Eye (tissue), 1 donor: ENCODE data around the gene RABGAP1L.
A peak's percentile ranks its signal among the peaks of the same experiment; 100 is the strongest.
"Not testable (repeated sequence)": the region's sequence is repeated elsewhere in the genome, so short reads cannot be mapped to it uniquely, and the experiment has no call there.

Source experiments
- DNase-seq: peaks from one replicate; pipeline ENCODE4 v3.0.0-alpha.2; 2015

RABGAP1L gene

DNA sequence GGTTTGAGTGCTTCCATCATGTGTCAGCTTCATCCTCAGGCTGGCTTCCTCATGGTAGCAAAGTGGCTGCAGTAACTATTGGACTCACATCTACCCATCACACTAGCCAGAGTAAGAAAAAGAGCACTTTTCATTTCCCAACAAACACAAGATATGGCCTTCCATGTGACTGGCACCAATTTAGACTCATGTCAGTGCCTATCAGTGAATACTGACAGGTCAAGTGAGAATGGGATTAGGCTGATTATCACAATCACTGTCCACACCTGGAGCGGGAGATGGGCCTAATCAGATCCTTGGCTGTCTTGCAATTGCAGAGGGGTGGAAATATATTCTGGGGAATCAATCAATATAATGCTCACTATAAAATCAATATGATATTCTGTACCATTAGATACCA, 2.9 kb upstream of the RABGAP1L start:
- no peak for DNase-seq

DNA sequence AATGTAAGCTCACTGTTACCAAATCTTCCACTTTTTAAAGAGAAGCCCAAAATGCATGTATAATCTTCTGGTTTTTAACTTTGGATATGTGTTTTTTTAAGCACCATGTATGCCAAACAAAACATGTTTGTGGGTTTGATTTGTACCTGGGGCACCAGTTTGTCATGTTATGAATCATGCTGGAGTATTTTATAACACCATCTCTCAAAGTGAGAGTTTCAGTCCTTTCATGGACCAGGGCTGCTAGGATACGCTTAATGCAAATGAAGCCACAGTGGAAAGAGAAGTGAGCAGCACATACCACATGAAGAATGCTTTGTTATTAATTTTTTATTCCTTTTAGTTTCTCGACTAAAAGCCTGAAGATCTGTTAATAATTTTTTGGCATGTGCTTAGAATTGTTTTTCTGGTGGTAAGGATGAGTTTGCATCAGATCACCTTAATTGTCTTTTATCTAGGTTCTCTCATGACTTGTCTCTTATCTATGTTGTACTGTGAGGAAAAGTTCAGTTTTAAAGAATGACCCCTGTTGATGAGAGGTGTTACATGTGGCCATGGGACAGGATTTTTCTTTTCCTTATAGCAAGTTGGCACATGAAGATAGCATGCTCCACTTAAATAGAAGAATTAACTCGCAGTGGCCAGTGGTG, 2.0 kb upstream of the RABGAP1L start:
- no peak for DNase-seq

DNA sequence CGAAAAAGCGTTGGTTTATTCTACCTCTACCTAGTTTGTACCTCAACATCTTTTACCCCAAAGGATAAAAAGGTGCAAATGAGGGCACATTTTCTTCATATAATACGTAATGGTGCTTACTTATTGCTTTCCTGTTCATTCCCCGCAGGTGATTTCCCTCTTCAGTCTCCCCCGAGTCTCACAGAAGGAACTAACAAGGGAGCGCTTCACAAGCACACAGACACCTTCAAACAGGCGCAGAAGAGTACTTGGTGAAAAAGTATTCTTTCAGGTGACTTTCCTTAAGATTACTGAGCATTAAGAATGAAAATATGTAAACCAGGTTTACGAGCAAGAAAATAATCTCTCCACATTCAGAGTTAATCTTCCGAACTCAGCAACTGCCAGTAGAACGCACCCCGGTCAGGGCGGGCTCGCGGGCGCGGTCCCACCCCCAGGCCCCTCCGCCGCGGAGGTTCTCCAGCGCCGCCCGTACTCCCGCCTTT, 511 bp upstream of the RABGAP1L start:
- DNase-seq: no peak

DNA sequence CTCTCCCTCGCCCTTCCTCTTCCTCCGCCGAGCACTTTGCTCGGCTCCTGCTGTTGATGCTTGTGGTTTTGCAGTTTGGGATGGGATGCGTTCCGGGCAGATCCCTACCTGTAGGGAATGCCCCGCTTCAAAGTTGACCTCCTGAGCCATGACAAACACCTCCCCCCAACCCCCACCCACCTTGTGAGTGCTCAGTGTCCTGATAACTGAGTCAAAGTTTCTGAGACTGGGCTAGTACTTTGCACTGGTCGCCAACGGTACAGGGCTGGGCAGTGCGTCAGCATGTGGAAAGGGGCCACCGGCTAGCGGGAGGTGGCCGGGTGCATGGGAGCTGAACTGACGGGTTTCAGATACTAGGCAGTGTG, 771 bp downstream of the RABGAP1L start:
- DNase-seq: no peak

DNA sequence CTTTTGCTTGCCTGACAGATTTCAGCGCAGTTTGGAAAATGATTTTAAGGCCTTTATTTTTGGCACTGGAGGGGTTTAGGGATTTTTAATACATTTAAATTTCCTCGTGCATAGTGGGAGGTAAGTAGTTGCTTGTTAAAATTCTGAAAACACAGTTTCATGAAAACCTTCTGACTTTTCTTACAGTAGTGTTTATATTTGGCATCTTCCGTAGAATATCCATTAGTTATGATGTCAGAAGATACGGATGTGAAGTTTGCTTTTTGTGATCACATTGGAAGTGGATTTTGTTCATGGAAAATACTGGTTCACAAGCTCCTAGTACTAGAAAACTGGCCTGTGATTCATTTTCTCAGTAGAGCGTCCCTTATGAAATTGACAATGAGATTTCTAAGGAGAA, 1.3 kb downstream of the RABGAP1L start:
- DNase-seq: no peak

DNA sequence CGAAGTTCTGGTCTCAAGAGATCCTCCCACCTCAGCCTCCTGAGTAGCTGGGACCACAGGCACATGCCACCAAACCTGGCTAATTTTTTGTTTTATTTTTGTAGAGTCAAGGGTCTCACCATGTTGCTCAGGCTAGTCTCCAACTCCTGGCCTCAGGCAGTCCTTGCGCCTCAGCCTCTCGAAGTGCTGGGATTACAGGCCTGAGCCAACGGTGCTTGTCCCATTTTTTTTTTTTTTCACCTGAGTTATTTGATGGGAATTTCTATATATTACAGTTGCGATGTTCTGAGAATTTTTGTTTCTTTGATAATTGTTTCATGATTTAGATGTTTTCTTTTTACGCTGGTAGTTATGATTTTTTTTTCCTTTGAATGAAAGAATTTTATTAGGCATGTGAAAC, 2.5 kb downstream of the RABGAP1L start:
- DNase-seq: no peak

DNA sequence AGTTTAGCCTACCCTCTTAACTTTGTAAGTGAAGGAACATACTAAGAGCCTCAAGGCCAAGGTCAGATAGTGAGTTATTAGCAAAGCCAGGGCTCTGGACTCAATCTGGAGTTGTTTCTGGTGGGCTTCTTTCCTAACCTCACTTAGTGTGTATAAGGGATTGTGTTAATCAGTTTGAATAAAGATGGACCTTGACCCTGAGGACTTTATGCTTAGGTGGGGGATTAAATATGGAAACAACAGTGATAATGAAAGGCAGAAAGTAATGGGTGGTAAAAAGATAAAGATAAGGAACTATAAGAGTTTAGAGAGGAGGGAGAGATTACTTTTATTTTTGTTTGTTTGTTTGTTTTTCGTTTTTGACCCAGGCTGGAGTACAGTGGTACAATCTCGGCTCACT, 5.5 kb downstream of the RABGAP1L start:
- no peak for DNase-seq

DNA sequence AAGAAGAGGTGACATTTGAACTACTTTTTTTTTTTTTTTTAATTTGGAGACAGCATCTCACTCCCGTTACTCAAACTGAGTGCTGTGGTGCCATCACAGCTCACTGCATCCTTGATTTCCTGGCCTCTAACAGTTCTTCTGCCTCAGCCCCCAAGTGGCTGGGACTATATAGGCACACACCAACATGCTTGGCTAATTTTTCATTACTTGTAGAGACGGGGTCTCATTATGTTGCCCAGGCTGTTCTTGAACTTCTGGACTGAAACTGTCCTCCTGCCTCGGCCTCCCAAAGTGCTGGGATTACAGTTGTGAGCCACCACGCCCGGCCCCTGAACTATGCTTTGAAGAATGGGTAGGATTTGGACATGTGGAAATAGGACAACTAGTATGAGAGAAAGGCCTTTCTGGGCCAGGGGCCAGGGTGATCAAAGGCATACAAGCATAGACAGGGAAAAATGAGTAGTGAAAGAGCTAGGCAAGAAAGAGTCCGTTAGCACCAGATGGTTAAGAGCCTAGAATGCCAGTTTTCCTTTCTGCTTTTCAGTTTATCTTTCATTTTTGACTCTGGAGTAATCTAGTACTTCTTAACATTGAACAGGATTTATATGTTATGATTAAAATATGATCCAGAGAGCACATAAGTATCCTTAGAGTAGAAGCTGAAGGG, 6.3 kb downstream of the RABGAP1L start:
- no peak for DNase-seq

DNA sequence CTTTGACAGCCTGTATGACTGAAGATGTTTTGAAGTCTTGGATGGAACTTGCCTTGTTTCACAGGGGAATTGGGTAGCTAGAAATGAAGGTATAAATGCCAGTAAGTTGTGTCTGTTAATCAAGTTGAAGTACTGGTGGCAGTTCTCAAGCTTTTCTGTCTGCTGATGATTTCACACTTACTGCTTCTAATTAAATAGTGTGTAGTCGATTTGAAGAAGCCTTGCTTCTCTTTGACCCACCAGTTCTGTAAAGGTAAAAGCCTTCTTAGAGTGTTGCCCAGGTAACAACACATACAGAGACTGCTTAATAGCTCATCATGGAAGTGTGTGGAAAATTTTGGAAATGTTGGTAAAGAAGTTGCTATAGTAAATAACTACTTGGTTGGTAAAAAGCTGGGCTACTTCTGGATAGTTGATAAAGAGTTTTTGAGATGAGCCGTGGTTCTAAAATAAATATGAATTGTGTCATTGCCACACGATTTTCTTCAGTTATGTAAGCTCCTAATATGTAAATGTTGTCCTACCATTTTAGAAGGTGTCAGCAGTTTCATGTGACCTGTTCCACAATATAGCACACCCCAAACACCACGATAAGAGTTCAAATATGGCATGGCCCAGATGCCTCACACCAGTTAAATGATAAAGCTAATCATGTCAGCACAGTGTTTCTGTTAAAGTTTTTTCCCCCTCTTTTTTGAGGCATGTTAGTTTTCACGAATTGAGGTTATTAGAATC, 7.4 kb downstream of the RABGAP1L start:
- DNase-seq: no peak

DNA sequence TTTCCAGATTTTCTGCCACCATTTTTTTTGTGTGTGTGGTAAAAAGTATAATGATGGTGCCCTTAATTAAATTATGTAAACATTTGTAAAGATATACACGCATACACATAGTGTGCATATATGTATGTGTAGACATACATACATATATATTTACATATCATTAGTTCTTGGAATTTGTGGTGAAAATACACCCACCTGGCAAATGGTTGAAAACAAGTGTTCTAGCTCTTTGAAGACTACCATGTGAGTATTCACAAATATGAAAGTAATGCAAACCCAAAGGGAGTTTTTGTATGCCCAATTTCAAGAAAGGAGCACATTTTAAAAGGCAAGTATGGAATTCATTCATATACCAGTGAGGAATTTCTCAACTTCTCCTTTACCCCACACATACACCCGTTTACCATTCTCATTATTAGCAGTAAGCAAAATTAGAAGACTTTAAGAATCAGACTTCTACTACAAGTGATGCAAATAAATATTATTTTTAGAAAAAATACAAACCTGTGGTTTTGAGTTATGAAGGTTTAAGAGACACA, 8.0 kb downstream of the RABGAP1L start:
- DNase-seq: no peak

DNA sequence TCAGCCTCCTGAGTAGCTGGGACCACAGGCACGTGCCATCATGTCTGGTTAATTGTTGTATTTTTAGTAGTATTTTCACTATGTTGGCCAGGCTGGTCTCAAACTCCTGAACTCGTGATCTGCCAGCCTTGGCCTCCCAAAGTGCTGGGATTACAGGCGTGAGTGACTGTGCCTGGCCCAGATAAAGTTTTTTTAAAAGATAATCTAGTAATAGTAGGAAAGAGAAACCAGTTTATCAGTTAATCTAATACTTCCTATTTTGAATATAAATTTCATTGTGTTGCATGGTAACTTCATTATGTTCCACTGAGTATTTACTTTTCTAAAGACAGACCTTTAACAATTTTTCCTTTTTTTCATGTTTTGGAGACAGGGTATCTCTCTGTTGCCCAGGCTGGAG, 10.0 kb downstream of the RABGAP1L start:
- DNase-seq: no peak

DNA sequence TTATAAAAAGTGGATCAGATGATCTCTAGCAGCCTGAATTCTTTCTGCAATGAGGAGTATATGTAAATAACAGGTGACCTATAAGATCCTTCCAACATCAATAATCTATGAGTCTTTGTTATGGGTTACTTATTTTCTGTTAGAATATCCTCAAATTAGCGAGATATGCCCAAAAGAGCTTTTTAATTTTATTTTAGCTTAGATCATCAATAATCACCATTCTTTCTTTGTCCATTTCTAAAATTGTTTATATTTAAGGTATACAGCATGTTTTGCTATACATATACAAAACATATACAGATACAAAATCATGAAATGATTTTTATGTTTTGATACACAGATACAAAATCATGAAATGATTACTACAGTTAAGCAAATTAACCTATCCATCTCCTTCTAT, 11.8 kb downstream of the RABGAP1L start:
- no peak for DNase-seq

DNA sequence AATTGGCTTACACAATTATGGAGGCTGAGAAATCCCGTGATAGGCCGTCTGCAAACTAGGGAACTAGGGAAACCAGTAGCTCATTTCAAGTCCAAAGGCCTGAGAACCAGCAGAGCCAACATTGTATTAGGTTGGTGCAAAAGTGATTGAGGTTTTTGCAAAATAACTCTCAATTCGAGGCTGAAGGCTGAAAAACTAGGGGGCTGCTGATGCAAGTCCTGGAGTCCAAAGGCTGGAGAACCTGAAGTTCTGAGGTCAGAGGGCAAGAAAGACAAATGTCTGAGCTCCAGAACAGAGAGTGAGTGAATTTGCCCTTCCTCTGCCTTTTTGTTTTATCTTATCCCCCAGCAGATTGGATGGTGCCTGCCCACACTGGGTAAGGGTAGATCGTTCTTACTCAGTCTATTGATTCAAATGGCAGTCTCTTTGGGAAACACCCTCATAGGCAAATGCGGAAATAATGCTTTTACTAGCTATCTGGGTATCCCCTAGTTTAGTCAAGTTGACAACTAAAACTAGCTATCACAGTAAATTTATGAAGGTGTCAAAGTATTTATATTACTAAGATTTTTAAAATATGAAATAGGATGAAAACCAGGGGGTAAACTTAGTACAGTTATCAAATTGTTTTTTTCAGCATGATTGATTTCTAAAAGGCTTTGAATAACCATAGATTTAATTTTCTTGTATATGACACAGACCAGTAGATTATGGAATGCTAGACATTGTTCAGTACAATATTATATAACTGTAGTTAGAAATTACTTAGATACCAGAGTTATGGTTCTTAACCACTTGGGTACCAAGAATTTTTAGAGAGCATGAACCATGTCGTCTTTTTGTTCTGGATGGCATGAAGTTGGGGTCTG, 15.4 kb downstream of the RABGAP1L start:
- no peak for DNase-seq

DNA sequence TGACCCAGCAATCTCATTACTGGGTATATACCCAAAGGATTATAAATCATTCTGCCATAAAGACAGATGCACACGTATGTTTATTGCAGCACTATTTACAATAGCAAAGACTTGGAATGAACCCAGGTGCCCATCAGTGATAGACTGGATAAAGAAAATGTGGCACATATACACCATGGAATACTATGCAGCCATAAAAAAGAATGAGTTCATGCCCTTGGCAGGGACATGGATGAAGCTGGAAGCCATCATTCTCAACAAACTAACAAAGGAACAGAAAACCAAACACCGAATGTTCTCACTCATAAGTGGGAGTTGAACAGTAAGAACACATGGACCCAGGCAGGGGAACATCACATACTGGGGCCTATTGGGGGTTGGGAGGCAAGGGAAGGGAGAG, 19.1 kb downstream of the RABGAP1L start:
- DNase-seq: not testable (repeated sequence)

DNA sequence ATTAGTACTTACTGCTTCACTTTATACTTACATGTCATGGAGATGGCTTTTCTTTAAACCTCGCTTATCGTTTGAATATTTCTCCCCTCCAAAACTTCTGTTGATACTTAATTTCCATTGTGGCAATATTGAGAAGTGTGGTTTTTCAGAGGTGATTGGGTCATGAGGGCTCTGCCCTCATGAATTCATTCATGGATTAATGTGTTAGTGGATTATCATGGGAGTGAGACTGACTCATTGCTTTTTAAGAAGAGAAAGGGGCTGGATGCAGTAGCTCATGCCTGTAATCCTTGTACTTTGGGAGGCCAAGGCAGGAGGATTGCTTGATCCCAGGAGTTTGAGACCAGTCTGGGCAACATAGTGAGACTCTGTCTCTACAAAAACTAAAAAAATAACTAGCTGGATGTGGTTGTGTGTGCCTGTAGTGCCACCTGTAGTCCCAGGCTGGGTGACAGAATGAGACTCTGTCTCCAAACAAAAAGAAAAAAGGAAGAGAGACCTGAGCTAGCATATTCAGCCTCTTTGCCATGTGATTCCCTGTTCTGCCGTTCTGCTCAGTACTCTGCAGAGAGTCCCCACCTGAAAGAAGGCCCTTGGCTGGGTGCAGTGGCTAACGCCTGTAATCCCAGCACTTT, 30.2 kb downstream of the RABGAP1L start:
- DNase-seq: no peak

DNA sequence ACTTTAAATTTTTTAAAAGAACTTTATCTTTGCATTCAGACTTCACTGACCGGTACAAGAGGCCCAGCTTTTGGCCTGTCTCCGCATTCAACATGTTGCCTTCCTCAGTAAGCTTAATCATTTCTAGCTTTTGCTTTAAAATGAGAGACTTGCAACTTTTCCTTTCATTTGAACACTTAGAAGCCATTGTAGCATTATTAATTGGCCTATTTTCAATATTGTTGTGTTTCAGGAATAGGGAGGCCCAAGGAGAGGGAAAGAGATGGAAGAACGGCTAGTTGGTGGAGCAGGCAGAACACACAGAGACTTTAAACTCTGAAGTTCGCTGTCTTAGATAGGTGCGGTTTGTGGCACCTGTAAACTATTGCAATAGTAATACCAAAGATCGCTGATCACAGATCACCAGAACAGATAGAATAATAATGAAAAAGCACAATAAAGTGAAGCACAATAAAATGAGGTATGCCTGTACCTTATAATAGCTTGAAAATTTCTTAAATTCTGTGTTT, 31.4 kb downstream of the RABGAP1L start:
- DNase-seq: peak; percentile 16

DNA sequence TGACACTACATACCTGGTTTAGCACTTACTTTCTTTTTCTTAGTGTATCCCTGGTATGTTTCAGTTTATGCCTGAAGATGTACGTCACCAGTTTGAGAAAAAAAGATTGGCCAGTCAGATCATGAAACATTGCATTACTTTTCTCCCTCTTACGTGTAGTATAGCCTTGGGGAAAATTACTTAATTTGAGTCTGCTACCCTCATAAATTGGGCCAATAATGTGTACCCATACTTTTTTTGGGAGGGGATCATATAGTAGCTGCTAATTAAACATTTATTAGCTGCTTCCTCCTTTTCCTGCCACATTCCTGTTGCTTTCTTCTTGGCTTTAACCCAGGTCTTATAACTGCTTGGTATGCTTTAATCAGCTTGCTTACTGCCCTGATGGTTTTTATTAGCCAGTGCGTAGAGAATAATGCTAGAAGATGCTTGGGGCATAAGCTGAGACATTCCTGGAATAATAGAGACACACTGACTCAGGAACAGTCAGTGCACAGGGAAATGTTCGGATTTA, 32.1 kb downstream of the RABGAP1L start:
- DNase-seq: peak; percentile 28

DNA sequence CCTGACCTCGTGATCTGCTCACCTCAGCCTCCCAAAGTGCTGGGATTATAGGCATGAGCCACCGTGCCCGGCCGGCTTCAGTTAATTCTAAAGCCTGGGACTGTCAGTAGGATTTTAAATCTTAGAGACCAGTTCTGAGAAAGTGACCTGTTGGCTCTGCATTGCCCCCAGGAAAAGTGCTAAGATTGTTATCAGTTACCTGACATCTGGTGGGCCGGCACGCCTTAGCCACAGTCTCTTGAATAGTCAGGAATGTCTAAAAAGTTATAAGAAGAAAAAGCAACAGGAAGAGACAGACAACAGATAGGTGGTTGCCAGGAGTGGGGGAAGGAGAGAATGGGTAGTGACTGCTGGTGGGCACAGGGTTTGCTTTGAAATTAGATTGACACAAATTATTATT, 35.1 kb downstream of the RABGAP1L start:
- DNase-seq: no peak

DNA sequence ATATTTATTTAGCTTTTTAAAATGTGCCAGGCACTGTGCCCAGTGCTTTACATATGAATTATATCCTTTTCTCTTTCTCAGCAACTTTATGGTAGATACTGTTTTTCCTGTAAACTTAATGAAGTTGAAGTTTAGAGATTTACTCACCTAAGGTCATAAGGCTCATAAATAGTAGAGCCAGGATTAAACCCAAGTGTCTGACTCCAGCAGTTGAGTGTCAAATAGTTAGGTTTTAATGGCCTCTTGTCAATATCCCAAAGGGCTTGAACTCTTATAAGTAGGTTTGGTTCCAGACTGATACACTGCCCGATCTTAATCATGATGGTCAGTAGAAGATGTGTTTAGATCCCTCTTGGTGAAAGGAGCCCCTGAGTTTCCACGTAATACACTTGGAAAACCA, 37.8 kb downstream of the RABGAP1L start:
- no peak for DNase-seq

DNA sequence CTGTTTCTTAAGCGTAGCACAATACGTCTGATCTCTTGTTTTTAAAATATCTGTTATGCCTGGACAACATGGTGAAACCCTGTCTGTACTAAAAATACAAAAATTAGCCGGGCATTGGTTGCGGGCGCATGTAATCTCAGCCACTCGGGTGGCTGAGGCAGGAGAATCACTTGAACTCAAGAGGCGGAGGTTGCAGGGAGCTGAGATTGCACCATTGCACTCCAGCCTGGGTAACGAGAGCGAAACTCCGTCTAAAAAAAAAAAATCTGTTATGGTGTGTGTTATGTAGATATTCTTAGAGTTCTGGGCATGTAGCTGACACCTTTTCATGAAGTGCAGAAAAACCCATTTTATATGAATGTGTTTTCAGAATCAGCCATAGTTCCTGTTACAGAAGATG, 38.2 kb downstream of the RABGAP1L start:
- no peak for DNase-seq

DNA sequence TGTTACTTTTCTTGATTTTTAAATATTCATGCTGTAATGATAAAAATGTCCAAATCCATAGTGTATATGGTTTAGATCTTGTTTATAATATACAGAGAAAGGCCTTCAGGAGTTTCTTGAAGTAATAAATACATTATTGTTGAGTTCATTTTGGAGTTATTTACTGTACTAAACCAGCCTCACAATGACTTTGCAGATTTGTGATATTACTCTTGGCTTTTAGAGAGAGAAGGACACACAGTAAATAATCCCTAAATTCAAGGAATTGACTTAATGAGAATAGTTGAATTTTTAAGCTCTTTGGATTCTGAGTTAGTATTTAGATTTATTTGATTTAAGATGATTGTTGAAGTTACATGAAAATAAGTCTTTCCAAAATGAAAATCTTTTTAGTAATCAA, 38.9 kb downstream of the RABGAP1L start:
- DNase-seq: no peak

DNA sequence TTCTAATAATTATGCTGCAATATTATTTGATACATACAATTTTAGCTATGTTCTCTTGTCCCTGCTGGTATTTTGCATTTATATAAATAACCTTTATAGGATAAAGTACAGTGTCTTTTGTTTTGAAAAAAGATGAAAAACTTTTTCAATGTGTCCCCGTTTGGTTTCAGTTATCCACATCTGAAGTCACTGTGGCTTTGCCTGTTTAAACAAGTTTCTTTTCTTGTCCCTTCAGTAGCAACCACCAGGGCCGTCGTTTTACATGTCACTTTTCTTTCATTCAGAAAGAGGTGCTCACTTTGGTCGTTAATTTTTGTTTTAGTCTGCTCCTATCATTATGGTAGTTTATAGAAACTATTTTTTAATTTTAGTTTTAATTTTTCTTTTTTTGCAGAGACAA, 41.4 kb downstream of the RABGAP1L start:
- DNase-seq: no peak
